ENCODE measurements around the gene GBA3. TPM values are rescaled to one million over a fixed set of nuclear protein-coding genes. Genes with fewer than 3 reads are reported as not detected.
A peak's percentile ranks its signal among the peaks of the same experiment; 100 is the strongest.

GBA3 gene
- total RNA-seq, 4 donors from 2014 or later = 0.52 TPM; not detected in 3

- TF ChIP-seq POLR2A (IDR thresholded peaks at IDR 0.05) = no peak
- no peak for TF ChIP-seq CTCF (IDR thresholded peaks at IDR 0.05)
- WGBS, 2 donors = 74 to 85% methylated on average over 4 of the region's 4 CpGs
- intact Hi-C loops (cut with DNase I; ENCODE audit: low total_unique reads) = no loop called here
- no peak overlapping the region for H3K4me3 ChIP-seq (ENCODE audit: low read depth, poor library complexity, severe bottlenecking)
- DNase-seq (ENCODE audit: low spot score in 2 of 2) = no peak
These were observed 19.8 kb upstream of the GBA3 start for GRCh38 chr4:22672944-22673343.

DNA sequence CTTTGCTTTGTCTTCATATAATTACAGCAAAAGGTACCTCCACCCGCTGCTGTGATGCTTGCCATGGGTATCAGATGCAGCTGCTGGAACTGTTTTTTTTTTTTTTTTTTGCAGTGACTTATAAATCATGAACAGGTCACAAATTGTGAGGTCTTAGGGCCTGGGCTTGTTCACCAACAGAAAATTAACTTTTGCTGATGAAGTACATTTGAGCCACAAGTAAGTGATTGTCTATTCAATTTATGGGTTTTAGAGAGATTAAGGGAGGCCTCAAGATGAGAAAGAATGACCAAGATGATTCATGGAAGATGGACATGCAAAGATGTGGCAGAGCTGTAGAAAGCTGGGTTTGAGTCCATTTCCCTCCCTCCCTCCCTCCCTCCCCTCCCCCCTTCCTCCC is 18.0 kb upstream of the GBA3 start:
- intact Hi-C loops (cut with DNase I; ENCODE audit: low total_unique reads) = no loop called here
- no peak for DNase-seq (ENCODE audit: low spot score in 2 of 2)
- WGBS, 2 donors = 89 to 90% methylated on average over 1 of the region's 1 CpG
- no peak for TF ChIP-seq POLR2A (IDR thresholded peaks at IDR 0.05)
- no peak for TF ChIP-seq CTCF (IDR thresholded peaks at IDR 0.05)
- no peak overlapping the region for H3K4me3 ChIP-seq (ENCODE audit: low read depth, poor library complexity, severe bottlenecking)

- no peak overlapping the region for H3K4me3 ChIP-seq (ENCODE audit: low read depth, poor library complexity, severe bottlenecking)
- DNase-seq (ENCODE audit: low spot score in 2 of 2) = no peak
- no peak for TF ChIP-seq CTCF (IDR thresholded peaks at IDR 0.05)
- TF ChIP-seq POLR2A (IDR thresholded peaks at IDR 0.05) = no peak
- intact Hi-C loops (cut with DNase I; ENCODE audit: low total_unique reads) = no loop called here
- 86 to 91% methylated on average over 1 of the region's 1 CpG for WGBS, 2 donors
These were observed 16.7 kb upstream of the GBA3 start for GRCh38 chr4:22676063-22676462.

DNA sequence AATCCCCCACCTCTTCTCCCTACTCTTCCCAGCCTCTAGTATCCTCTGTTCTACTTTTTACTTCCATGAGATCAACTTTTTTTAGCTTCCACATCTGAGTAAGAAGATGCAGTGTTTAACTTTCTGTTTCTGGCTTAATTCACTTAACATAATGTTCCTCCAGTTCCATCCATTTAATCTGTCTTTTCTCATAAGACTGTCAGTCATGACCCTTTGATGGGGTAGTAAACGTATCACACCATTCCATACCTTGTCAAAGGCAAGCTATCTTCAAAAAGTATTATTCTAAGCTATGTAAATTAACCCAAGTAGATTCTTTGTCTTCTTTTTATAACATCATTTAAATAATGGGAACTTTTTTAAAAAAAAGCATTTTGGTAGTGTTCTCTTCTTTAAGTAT is 15.0 kb upstream of the GBA3 start:
- intact Hi-C loops (cut with DNase I; ENCODE audit: low total_unique reads) = no loop called here
- no peak overlapping the region for H3K4me3 ChIP-seq (ENCODE audit: low read depth, poor library complexity, severe bottlenecking)
- TF ChIP-seq CTCF (IDR thresholded peaks at IDR 0.05) = no peak
- no peak for TF ChIP-seq POLR2A (IDR thresholded peaks at IDR 0.05)
- WGBS, 2 donors = 71 to 87% methylated on average over 1 of the region's 1 CpG
- no peak for DNase-seq (ENCODE audit: low spot score in 2 of 2)

- H3K4me3 ChIP-seq (ENCODE audit: low read depth, poor library complexity, severe bottlenecking) = no peak overlapping the region
- intact Hi-C loops (cut with DNase I; ENCODE audit: low total_unique reads) = no loop called here
- TF ChIP-seq CTCF (IDR thresholded peaks at IDR 0.05) = no peak
- no peak for TF ChIP-seq POLR2A (IDR thresholded peaks at IDR 0.05)
- WGBS, 2 donors = 21 to 33% methylated on average over 3 of the region's 3 CpGs
- peak in 1 of 2 donors; percentile 17 for DNase-seq (ENCODE audit: low spot score in 2 of 2)
These were observed 13.5 kb upstream of the GBA3 start for GRCh38 chr4:22678940-22679854.
